PC-9 (cell line): ENCODE measurements around the gene ERP29. TPM values are rescaled to one million over a fixed set of nuclear protein-coding genes. Genes with fewer than 3 reads are reported as not detected.

Experiments
- BruUV-seq: library from RNA; stranded (reverse); fragments of 400-500 nt; replicated peaks from 2 replicates; lab custom pipeline; 2021; lab: Mats Ljungman, UMichigan
- CTCF ChIA-PET: fragments of 300-600 bp; sonication (Branson Sonifier 250); formaldehyde crosslinking; loops from one replicate; lab custom pipeline; 2022; ENCODE audit warnings: antibody characterized with exemption; lab: Charles Lee
- POLR2A ChIA-PET: fragments of 300-600 bp; sonication (Branson Sonifier 250); formaldehyde crosslinking; loops from one replicate; lab custom pipeline; 2022; ENCODE audit warnings: antibody characterized with exemption; ENCODE audit not compliant: unreplicated experiment; lab: Charles Lee
- DNase-seq, 2 experiments: peaks; one replicate each; pipeline versions ENCODE4 v3.0.0 to v3.0.0-alpha.2; 2015 to 2022; ENCODE audit warnings: mixed read lengths in 1 of 2
- H2AFZ ChIP-seq: fragments of 200-600 bp; sonication (generic); 2 replicates; pipeline ENCODE4 v1.8.1; 2017; ENCODE audit warnings: antibody characterized with exemption
- H3F3A ChIP-seq: fragments of 200-600 bp; sonication (generic); 2 replicates; pipeline ENCODE4 v1.8.1; 2017; ENCODE audit warnings: antibody characterized with exemption, mild to moderate bottlenecking, low read depth; ENCODE audit not compliant: insufficient read depth
- H3K27ac ChIP-seq: fragments of 200-600 bp; sonication (generic); 2 replicates; pipeline ENCODE4 v1.6.1; 2016; ENCODE audit warnings: mixed run types
- H3K27me3 ChIP-seq: fragments of 200-600 bp; sonication (generic); 2 replicates; pipeline ENCODE4 v1.6.1; 2016; ENCODE audit warnings: low read depth, mixed run types; ENCODE audit not compliant: insufficient read depth
- H3K36me3 ChIP-seq: fragments of 200-600 bp; sonication (generic); 2 replicates; pipeline ENCODE4 v1.6.1; 2016; ENCODE audit warnings: low read depth, mixed run types
- H3K4me1 ChIP-seq: fragments of 200-600 bp; sonication (generic); replicated peaks from 2 replicates; pipeline ENCODE4 v1.6.1; 2016; ENCODE audit warnings: mixed run types; ENCODE audit not compliant: insufficient read depth
- H3K4me2 ChIP-seq: fragments of 200-600 bp; sonication (generic); 2 replicates; pipeline ENCODE4 v1.6.1; 2017; ENCODE audit warnings: mixed run types
- H3K4me3 ChIP-seq: fragments of 200-600 bp; sonication (generic); 2 replicates; pipeline ENCODE4 v1.6.1; 2016; ENCODE audit warnings: mixed run types
- H3K79me2 ChIP-seq: fragments of 200-600 bp; sonication (generic); 2 replicates; pipeline ENCODE4 v1.6.1; 2017; ENCODE audit warnings: low read depth, mixed run types
- H3K9me2 ChIP-seq: fragments of 200-600 bp; sonication (generic); 2 replicates; pipeline ENCODE4 v1.8.1; 2017; ENCODE audit warnings: mild to moderate bottlenecking; ENCODE audit not compliant: insufficient read depth
- H3K9me3 ChIP-seq: fragments of 200-600 bp; sonication (generic); 2 replicates; pipeline ENCODE4 v1.8.1; 2016; ENCODE audit warnings: low read depth; ENCODE audit not compliant: insufficient read depth
- H4K20me1 ChIP-seq: fragments of 200-600 bp; sonication (generic); 2 replicates; pipeline ENCODE4 v1.8.1; 2017; ENCODE audit not compliant: insufficient read depth
- CTCF ChIP-seq: fragments of 200-600 bp; sonication (generic); conservative IDR thresholded peaks from 2 replicates; pipeline ENCODE4 v1.6.1; 2017; ENCODE audit warnings: mixed run types, antibody characterized with exemption, mild to moderate bottlenecking, moderate library complexity
- EZH2 ChIP-seq: fragments of 200-600 bp; sonication (generic); IDR thresholded peaks from 2 replicates; pipeline ENCODE4 v1.8.0; 2017; ENCODE audit warnings: antibody characterized with exemption, low read depth
- intact Hi-C: fragments of 100-400 bp; cut with micrococcal nuclease; formaldehyde crosslinking; loops from one replicate; pipeline ENCODE4 v1.10.0; 2022; ENCODE audit not compliant: unreplicated experiment
- total RNA-seq: library from RNA; stranded (reverse); gene quantifications from 2 replicates; pipeline ENCODE4 v1.2.3, GENCODE V29; 2021

The ERP29 gene
- total RNA-seq, 1 experiment from 2014 or later, result 131 TPM

DNA sequence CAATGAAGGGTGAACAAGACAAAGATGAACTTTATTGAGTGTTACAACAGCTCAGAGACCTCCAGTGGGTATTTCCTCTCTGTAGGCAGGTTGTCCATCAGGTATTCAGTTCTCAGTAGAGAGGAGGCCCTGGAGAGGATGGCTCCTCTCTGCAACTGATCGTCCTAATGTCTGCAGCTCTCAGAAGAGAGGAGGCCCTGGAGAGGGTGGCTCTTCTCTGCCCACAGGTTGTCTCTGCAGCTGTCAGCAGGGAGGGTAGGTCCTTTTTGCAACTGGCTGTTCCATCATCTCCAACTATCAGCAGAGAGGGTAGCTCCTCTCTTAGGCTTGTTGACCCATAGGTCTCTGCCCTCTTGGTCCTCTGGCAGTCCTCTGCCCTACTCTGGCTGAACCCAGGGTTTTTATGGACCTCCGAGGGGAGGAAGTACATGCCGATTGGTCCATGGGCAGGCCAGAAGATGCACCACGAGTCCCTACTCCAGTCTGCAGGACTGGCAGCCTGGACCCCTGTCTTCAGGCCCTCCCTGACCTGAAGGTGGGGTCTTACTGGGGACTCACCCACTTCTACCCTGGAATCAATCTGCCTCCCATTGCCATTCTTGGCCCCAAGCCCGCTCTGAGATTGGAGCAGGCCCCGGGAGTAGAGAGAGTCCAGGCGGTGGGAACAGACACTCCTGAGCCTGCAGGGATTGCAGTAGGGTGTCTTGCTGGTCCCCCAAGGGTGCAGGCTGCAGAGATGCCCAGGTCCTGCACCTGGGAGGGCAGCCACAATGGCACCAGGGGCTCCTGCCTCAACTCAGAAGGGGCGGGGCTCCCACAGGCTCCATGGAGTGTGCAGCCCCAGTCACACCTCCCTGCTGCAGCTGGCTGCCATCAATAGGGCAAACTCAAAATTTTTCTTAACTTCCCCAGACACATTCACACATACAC lies 2.5 kb upstream of the ERP29 start:
- Histone ChIP-seq H4K20me1 (no peaks in the 10 kb centered on the region), H3K79me2 (peaks cover 40% of the 10 kb centered on the region), H3K27me3 (no peaks in the 10 kb centered on the region), H3K4me3 (peak overlapping the region; percentile 63; the same call in 1 of the 2 replicates), H3K4me1 (peaks cover 30% of the 10 kb centered on the region), H3F3A (peaks cover 46% of the 10 kb centered on the region), H3K27ac (no peak overlapping the region), H2AFZ (no peak overlapping the region), H3K4me2 (peak overlapping the region; percentile 97), H3K9me3 (no peaks in the 10 kb centered on the region), H3K36me3 (peaks cover 2% of the 10 kb centered on the region), H3K9me2 (no peaks in the 10 kb centered on the region)
- no peak for DNase-seq
- no peak for TF ChIP-seq CTCF
- no peak for TF ChIP-seq EZH2
- ChIA-PET POLR2A (interaction anchor here (0.6 kb wide), 1 partner anchor 1407 kb away, joined by 13 read pairs; no protein-coding TSS in a partner anchor), CTCF (no interaction called here)
- BruUV-seq, result no TSS peak
- intact Hi-C loops, result loop anchor here (5.0 kb wide), 3 partner anchors 168 to 438 kb away; partner anchors contain the start of genes MAPKAPK5 and PTPN11

GRCh38 chr12:112011685-112012084 lies 1.5 kb upstream of the ERP29 start:
- peaks cover 9% of the 10 kb centered on the region for H3K36me3 ChIP-seq
- no peak for TF ChIP-seq EZH2
- no peak for TF ChIP-seq CTCF
- peaks cover 42% of the 10 kb centered on the region for H3F3A ChIP-seq
- H3K4me1 ChIP-seq, result peaks cover 24% of the 10 kb centered on the region
- H4K20me1 ChIP-seq, result no peaks in the 10 kb centered on the region
- H3K9me3 ChIP-seq, result no peaks in the 10 kb centered on the region
- ChIA-PET CTCF (interaction anchor here (0.6 kb wide), 1 partner anchor 9 kb away, joined by 3 read pairs; no protein-coding TSS in a partner anchor), POLR2A (no interaction called here)
- peaks cover 50% of the 10 kb centered on the region for H3K79me2 ChIP-seq
- no peaks in the 10 kb centered on the region for H3K9me2 ChIP-seq
- peak overlapping the region; percentile 91; the same call in 1 of the 2 replicates for H2AFZ ChIP-seq
- H3K27me3 ChIP-seq, result no peaks in the 10 kb centered on the region
- peak overlapping the region; percentile 97 for H3K4me2 ChIP-seq
- intact Hi-C loops, result loop anchor here (1.0 to 5.0 kb wide), 5 partner anchors 67 to 439 kb away; partner anchors contain the start of genes MAPKAPK5 and PTPN11
- peak overlapping the region; percentile 63 for H3K4me3 ChIP-seq
- no TSS peak for BruUV-seq
- peak overlapping the region; percentile 82 for H3K27ac ChIP-seq
- DNase-seq, result no peak

DNA sequence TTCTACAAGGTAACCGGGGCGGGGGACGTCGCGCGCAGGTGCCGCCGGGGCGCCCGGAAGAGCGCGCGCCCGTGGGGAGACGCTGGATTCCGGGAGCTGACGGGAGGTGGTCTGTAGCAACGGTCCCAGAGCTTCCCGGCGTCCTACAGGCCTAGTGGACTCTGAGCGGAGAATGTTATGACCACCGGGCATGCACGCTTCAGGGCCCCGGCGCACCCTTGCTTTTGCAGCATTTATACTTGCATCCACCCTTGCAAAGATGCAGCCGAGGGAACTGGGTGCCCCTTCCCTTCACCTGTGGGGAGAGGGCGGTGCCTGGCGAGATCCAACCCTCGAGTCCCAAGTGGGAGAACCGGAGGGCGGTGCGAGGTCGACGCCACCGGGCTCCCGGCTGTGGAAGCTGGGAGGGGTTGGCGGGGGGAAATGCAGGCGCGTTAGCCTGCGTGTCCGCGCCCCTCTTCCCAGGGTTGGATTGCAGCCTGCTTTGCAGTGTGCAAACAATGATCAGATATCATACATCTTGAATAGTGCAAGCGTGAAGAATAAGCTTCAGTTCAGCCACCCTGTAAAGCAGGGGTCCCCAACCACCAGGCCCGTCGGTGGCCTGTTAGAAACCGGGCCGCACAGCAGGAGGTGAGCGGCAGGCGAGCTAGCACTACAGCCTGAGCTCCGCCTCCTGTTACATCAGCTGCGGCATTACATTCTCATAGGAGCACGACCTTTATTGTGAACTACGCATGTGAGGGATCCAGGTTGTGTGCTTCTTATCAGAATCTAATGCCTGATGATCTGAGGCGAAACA lies 576 bp downstream of the ERP29 start:
- peaks cover 55% of the 10 kb centered on the region for H3F3A ChIP-seq
- peaks cover 15% of the 10 kb centered on the region for H3K36me3 ChIP-seq
- TF ChIP-seq CTCF, result no peak; the same call in 1 of the 2 replicates
- TF ChIP-seq EZH2, result no peak
- ChIA-PET CTCF (interaction anchor here (0.5 kb wide), 1 partner anchor 96 kb away, joined by 8 read pairs; no protein-coding TSS in a partner anchor), POLR2A (interaction anchor here (0.5 to 0.8 kb wide), 6 partner anchors 68 to 1318 kb away, joined by 3 to 10 read pairs (median 4); no protein-coding TSS in a partner anchor)
- H3K9me2 ChIP-seq, result no peaks in the 10 kb centered on the region
- peak overlapping the region; percentile 88 for H3K27ac ChIP-seq
- H3K4me1 ChIP-seq, result peaks cover 44% of the 10 kb centered on the region
- DNase-seq, result peak; percentile 73 to 81
- H4K20me1 ChIP-seq, result peaks cover 19% of the 10 kb centered on the region; the same call in 1 of the 2 replicates
- peak overlapping the region; percentile 86 for H3K4me3 ChIP-seq
- H3K27me3 ChIP-seq, result no peaks in the 10 kb centered on the region
- peak overlapping the region; percentile 90 for H2AFZ ChIP-seq
- no peaks in the 10 kb centered on the region for H3K9me3 ChIP-seq
- BruUV-seq, result no TSS peak
- peak overlapping the region; percentile 87 for H3K4me2 ChIP-seq
- intact Hi-C loops, result loop anchor here (2.0 to 5.0 kb wide), 4 partner anchors 69 to 442 kb away; partner anchors contain the start of genes MAPKAPK5 and PTPN11
- H3K79me2 ChIP-seq, result peaks cover 71% of the 10 kb centered on the region
